ENCODE measurements around the gene PRKAR2B. TPM values are rescaled to one million over a fixed set of nuclear protein-coding genes. Genes with fewer than 3 reads are reported as not detected.
A peak's percentile ranks its signal among the peaks of the same experiment; 100 is the strongest.

PRKAR2B gene
- polyA plus RNA-seq, 1 of the 3 experiments (the other 2 are of a cell fraction) = 17.3 TPM

DNA sequence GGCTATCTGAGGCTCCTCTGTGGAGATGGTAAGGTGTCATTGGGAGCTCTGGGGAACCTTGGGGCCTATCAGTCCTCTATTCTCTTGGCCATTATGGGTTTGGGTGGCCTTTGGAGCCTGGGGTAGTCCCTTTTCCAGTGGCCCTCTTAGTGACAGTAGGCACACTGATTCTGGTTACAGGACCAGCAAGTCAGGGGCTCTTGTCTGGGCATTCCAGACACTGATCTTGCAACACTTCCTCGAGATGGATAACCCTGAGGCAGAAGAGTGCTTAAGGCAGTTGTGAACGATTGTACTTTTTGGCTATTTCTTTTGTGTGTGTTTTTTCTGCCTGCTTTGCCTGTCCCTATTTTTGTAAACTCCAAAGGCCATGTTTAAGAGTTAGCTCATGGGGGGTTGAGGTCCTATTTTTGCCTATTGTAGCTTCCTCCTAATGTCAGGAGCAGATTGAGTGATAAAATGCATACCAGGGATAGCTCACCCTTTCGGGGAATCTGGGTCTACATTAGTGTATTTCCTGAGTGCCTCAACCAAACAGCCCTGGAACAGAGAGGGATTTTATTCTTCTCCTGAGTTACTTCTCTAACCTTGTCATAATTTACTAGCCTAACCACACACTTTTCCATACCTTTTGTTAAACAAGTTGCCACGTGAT, 61.2 kb downstream of the PRKAR2B start:
- Histone ChIP-seq H3K27ac (ENCODE audit: low read depth in 2 of 2, low read length in 1 of 2) (no peak overlapping the region), H3K27me3 (ENCODE audit: insufficient read depth) (no peaks in the 10 kb centered on the region), H3K79me2 (ENCODE audit: insufficient read depth) (no peaks in the 10 kb centered on the region; the same call in none of the 2 replicates), H3K4me1 (ENCODE audit: control insufficient read depth in 1 of 2, insufficient read depth in 2 of 2, low read depth in 1 of 2, low read length in 1 of 2) (peaks cover 0 to 7% of the 10 kb centered on the region in 2 experiments; a peak in 3 of 4 replicates), H3K4me3 (ENCODE audit: low read depth in 2 of 2, low read length in 1 of 2) (no peak overlapping the region), H3K4me2 (no peak overlapping the region), H3K9me2 (no peaks in the 10 kb centered on the region), H3F3A (replicated peaks; ENCODE audit: insufficient read depth) (no peaks in the 10 kb centered on the region), H3K9me3 (no peaks in the 10 kb centered on the region), H4K20me1 (ENCODE audit: insufficient read depth) (no peaks in the 10 kb centered on the region), H3K36me3 (replicated peaks in 1 of 2; ENCODE audit: control insufficient read depth in 1 of 2, insufficient read depth in 2 of 2, low read length in 1 of 2) (no peaks in the 10 kb centered on the region), H3K9ac (no peak overlapping the region), H2AFZ (ENCODE audit: low read depth) (no peak overlapping the region)
- 71% methylated on average over 4 of the region's 4 CpGs for WGBS (ENCODE audit: low lambda C conversion rate)
- ChIA-PET POLR2A (no interaction called here), CTCF (interaction anchor here (1.0 to 2.3 kb wide), 3 partner anchors 41 to 313 kb away, joined by 3 to 7 read pairs (median 3); no protein-coding TSS in a partner anchor)
- TF ChIP-seq RCOR1 (IDR thresholded peaks at IDR 0.05; ENCODE audit: low read length) = no peak
- no peak for TF ChIP-seq CHD2 (IDR thresholded peaks at IDR 0.05; ENCODE audit: low read length, partially characterized antibody)
- TF ChIP-seq, protein P1, sequence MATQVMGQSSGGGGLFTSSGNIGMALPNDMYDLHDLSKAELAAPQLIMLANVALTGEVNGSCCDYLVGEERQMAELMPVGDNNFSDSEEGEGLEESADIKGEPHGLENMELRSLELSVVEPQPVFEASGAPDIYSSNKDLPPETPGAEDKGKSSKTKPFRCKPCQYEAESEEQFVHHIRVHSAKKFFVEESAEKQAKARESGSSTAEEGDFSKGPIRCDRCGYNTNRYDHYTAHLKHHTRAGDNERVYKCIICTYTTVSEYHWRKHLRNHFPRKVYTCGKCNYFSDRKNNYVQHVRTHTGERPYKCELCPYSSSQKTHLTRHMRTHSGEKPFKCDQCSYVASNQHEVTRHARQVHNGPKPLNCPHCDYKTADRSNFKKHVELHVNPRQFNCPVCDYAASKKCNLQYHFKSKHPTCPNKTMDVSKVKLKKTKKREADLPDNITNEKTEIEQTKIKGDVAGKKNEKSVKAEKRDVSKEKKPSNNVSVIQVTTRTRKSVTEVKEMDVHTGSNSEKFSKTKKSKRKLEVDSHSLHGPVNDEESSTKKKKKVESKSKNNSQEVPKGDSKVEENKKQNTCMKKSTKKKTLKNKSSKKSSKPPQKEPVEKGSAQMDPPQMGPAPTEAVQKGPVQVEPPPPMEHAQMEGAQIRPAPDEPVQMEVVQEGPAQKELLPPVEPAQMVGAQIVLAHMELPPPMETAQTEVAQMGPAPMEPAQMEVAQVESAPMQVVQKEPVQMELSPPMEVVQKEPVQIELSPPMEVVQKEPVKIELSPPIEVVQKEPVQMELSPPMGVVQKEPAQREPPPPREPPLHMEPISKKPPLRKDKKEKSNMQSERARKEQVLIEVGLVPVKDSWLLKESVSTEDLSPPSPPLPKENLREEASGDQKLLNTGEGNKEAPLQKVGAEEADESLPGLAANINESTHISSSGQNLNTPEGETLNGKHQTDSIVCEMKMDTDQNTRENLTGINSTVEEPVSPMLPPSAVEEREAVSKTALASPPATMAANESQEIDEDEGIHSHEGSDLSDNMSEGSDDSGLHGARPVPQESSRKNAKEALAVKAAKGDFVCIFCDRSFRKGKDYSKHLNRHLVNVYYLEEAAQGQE (IDR thresholded peaks at IDR 0.05; ENCODE audit: low read depth, low read length) = no peak
- TF ChIP-seq, protein P2, sequence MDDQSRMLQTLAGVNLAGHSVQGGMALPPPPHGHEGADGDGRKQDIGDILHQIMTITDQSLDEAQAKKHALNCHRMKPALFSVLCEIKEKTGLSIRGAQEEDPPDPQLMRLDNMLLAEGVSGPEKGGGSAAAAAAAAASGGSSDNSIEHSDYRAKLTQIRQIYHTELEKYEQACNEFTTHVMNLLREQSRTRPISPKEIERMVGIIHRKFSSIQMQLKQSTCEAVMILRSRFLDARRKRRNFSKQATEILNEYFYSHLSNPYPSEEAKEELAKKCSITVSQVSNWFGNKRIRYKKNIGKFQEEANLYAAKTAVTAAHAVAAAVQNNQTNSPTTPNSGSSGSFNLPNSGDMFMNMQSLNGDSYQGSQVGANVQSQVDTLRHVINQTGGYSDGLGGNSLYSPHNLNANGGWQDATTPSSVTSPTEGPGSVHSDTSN (IDR thresholded peaks at IDR 0.05) = 0 out of 2 replicates have a peak, but pooled peaks have one; percentile 10
- DNase-seq = no peak

DNA sequence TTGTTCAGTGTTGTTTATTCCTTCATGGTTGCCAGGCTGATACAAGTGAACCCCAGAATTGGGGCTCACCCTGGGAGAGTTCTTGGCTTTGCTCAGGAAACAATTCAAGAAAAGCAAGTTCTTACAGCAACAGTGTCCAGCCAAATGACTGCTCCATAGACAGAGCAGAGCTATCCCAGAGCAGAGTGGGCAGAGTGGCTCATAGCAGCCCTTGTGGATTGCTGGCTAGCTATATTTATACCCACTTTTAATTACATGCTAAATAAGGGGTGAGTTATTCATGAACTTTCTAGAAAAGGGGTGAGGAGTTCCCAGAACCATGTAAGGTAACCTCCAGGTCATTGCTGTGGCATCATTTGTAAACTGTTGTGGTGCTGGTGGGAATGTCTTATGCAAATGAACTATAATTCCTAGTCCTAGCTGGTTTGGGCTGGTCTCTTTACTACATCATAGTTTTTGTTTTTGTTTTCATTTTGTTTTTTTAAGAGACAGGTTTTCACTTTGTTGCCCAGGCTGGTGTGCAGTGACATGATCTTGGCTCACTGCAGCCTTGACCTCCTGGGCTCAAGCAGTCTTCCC, 64.4 kb downstream of the PRKAR2B start:
- Histone ChIP-seq H3K36me3 (replicated peaks in 1 of 2; ENCODE audit: control insufficient read depth in 1 of 2, insufficient read depth in 2 of 2, low read length in 1 of 2) (no peaks in the 10 kb centered on the region), H4K20me1 (ENCODE audit: insufficient read depth) (no peaks in the 10 kb centered on the region), H3K9me3 (no peaks in the 10 kb centered on the region), H3K79me2 (ENCODE audit: insufficient read depth) (no peaks in the 10 kb centered on the region), H3K4me3 (ENCODE audit: low read depth in 2 of 2, low read length in 1 of 2) (no peak overlapping the region), H3K9ac (no peak overlapping the region), H3K9me2 (no peaks in the 10 kb centered on the region), H3K27ac (ENCODE audit: low read depth in 2 of 2, low read length in 1 of 2) (no peak overlapping the region), H3K4me2 (no peak overlapping the region), H3F3A (replicated peaks; ENCODE audit: insufficient read depth) (peaks cover 9% of the 10 kb centered on the region), H2AFZ (ENCODE audit: low read depth) (no peak overlapping the region), H3K27me3 (ENCODE audit: insufficient read depth) (no peaks in the 10 kb centered on the region), H3K4me1 (ENCODE audit: control insufficient read depth in 1 of 2, insufficient read depth in 2 of 2, low read depth in 1 of 2, low read length in 1 of 2) (peaks cover 0 to 6% of the 10 kb centered on the region in 2 experiments; a peak in 3 of 4 replicates)
- ChIA-PET POLR2A (no interaction called here), CTCF (interaction anchor here (0.9 kb wide), 1 partner anchor 38 kb away, joined by 3 read pairs; no protein-coding TSS in a partner anchor)
- TF ChIP-seq GATA2 (CRISPR knock-in tag; IDR thresholded peaks at IDR 0.05) = no peak
- TF ChIP-seq EP300 (IDR thresholded peaks at IDR 0.05; ENCODE audit: borderline replicate concordance in 1 of 2, low read depth in 1 of 2, low read length in 1 of 2) = no peak
- TF ChIP-seq POLR2AphosphoS5 (IDR thresholded peaks at IDR 0.05; ENCODE audit: low read depth, low read length) = no peak
- no peak for TF ChIP-seq TAF1 (IDR thresholded peaks at IDR 0.05; ENCODE audit: borderline replicate concordance, low read depth, low read length)
- TF ChIP-seq RAD21 (IDR thresholded peaks at IDR 0.05; ENCODE audit: low read length) = no peak
- no peak for TF ChIP-seq FOXJ3 (CRISPR knock-in tag; IDR thresholded peaks at IDR 0.05)
- TF ChIP-seq TEAD4 (IDR thresholded peaks at IDR 0.05; ENCODE audit: borderline replicate concordance, insufficient read depth) = no peak
- TF ChIP-seq FOXM1 (IDR thresholded peaks at IDR 0.05; ENCODE audit: low read depth) = no peak
- TF ChIP-seq, protein P3, sequence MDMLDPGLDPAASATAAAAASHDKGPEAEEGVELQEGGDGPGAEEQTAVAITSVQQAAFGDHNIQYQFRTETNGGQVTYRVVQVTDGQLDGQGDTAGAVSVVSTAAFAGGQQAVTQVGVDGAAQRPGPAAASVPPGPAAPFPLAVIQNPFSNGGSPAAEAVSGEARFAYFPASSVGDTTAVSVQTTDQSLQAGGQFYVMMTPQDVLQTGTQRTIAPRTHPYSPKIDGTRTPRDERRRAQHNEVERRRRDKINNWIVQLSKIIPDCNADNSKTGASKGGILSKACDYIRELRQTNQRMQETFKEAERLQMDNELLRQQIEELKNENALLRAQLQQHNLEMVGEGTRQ (IDR thresholded peaks at IDR 0.05; ENCODE audit: borderline replicate concordance, low read depth, low read length) = no peak
- TF ChIP-seq, protein P1 (IDR thresholded peaks at IDR 0.05; ENCODE audit: low read depth, low read length) = no peak
- no peak for TF ChIP-seq NFIC (IDR thresholded peaks at IDR 0.05; ENCODE audit: borderline replicate concordance)
- TF ChIP-seq, protein P4, sequence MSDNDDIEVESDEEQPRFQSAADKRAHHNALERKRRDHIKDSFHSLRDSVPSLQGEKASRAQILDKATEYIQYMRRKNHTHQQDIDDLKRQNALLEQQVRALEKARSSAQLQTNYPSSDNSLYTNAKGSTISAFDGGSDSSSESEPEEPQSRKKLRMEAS (IDR thresholded peaks at IDR 0.05; ENCODE audit: low read depth) = no peak
- DNase-seq = no peak

Data from SK-N-SH (cell line).